ENCODE data around the gene GCKR. TPM values are rescaled to one million over a fixed set of nuclear protein-coding genes. Genes with fewer than 3 reads are reported as not detected.

GCKR gene
- total RNA-seq, 1 experiment from 2014 or later = 0.11 TPM

DNA sequence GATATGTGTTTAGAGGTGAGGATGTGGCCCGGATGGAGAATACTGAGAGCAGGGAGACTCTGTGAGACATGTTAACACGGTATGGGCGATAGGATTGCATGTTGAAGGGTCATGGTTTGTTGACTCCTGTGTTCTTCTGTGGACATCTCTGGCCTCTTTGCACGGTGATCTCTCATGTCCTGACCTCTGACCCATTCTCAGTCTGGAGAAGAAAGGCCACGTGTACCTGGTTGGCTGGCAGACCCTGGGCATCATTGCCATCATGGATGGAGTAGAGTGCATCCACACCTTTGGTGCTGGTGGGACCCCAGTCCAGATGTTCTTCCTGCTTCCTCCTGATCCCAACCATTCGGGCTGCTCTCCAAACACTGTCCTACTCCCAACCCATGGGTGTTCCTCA, 9.9 kb downstream of the GCKR start:
- Histone ChIP-seq H4K5ac (ENCODE audit: insufficient read length, low read depth, low read length) (no peak overlapping the region), H2BK20ac (ENCODE audit: low read depth, low read length, poor library complexity, severe bottlenecking) (no peak overlapping the region), H4K8ac (replicated peaks; ENCODE audit: insufficient read length, low read depth, low read length) (no peak overlapping the region), H2AFZ (ENCODE audit: low read length) (no peak overlapping the region), H3K4ac (ENCODE audit: low read depth, low read length) (no peak overlapping the region), H2BK15ac (ENCODE audit: low read depth, low read length) (no peak overlapping the region), H4K20me1 (ENCODE audit: control insufficient read depth, insufficient read depth, insufficient read length) (no peaks in the 10 kb centered on the region), H2BK5ac (ENCODE audit: insufficient read length, low read length) (no peak overlapping the region), H2BK120ac (ENCODE audit: low read depth, low read length, poor library complexity, severe bottlenecking) (no peak overlapping the region), H2BK12ac (ENCODE audit: insufficient read length, low read depth, low read length) (no peak overlapping the region), H3K23me2 (ENCODE audit: insufficient read length, low read depth, low read length, poor library complexity, severe bottlenecking) (no peaks in the 10 kb centered on the region), H3K23ac (ENCODE audit: insufficient read length, low read depth, low read length) (no peak overlapping the region), H3T11ph (ENCODE audit: low read length) (no peak overlapping the region), H3K27ac (ENCODE audit: insufficient read length, low read depth, low read length) (no peak overlapping the region), H3K56ac (ENCODE audit: insufficient read length, low read depth, low read length) (no peak overlapping the region), H3K18ac (ENCODE audit: insufficient read length, low read depth, low read length) (no peak overlapping the region), H3K4me1 (ENCODE audit: insufficient read depth, low read length) (no peaks in the 10 kb centered on the region), H3K9me3 (ENCODE audit: control insufficient read depth, low read depth, low read length) (no peaks in the 10 kb centered on the region), H3K27me3 (ENCODE audit: insufficient read depth, low read length) (no peaks in the 10 kb centered on the region), H3K4me2 (ENCODE audit: insufficient read depth, insufficient read length, low read length) (no peak overlapping the region), H3K14ac (ENCODE audit: insufficient read depth, low read length) (no peak overlapping the region), H4K91ac (ENCODE audit: insufficient read length, low read depth, low read length) (no peak overlapping the region), H3K9ac (ENCODE audit: extremely low read depth, insufficient read length, low read length) (no peak overlapping the region), H2AK5ac (ENCODE audit: insufficient read length, low read length) (no peak overlapping the region), H3K79me2 (ENCODE audit: insufficient read depth, low read length) (no peaks in the 10 kb centered on the region), H3K79me1 (ENCODE audit: insufficient read depth, low read depth, low read length, poor library complexity, severe bottlenecking) (no peaks in the 10 kb centered on the region)
- Mint-ChIP-seq H3K4me1 (peaks cover 10 to 11% of the 10 kb centered on the region in 2 experiments), H3K36me3 (ENCODE audit: insufficient read depth in 1 of 3, low read depth in 3 of 3) (no peaks in the 10 kb centered on the region), H3K4me3 (no peak overlapping the region), H3K9me3 (no peaks in the 10 kb centered on the region; a peak in 1 of 5 replicates), H3K27ac (no peak overlapping the region; a peak in 1 of 7 replicates), H3K27me3 (ENCODE audit: low read depth) (peaks cover 3% of the 10 kb centered on the region)
- TF ChIP-seq, protein P1, sequence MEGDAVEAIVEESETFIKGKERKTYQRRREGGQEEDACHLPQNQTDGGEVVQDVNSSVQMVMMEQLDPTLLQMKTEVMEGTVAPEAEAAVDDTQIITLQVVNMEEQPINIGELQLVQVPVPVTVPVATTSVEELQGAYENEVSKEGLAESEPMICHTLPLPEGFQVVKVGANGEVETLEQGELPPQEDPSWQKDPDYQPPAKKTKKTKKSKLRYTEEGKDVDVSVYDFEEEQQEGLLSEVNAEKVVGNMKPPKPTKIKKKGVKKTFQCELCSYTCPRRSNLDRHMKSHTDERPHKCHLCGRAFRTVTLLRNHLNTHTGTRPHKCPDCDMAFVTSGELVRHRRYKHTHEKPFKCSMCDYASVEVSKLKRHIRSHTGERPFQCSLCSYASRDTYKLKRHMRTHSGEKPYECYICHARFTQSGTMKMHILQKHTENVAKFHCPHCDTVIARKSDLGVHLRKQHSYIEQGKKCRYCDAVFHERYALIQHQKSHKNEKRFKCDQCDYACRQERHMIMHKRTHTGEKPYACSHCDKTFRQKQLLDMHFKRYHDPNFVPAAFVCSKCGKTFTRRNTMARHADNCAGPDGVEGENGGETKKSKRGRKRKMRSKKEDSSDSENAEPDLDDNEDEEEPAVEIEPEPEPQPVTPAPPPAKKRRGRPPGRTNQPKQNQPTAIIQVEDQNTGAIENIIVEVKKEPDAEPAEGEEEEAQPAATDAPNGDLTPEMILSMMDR (conservative IDR thresholded peaks at IDR 0.05) = no peak
- no peak for DNase-seq
- no CpG with 5 or more reads among the region's 6 CpGs for WGBS (ENCODE audit: extremely low coverage, insufficient read length, low lambda C conversion rate)

Data from H9 (cell line).